Measurements from ENCODE around the gene ZNRF4.

GRCh38 chr19:5489551-5489950 lies 34.3 kb downstream of the ZNRF4 start:
- TF ChIP-seq POLR2AphosphoS5 (IDR thresholded peaks at IDR 0.05; ENCODE audit: borderline replicate concordance, low read depth, low read length) (no peak), EZH2 (IDR thresholded peaks at IDR 0.05) (no peak)
